IPS-11a (cell line): Measurements from ENCODE around the gene METTL9.
"Not testable (repeated sequence)": the region's sequence is repeated elsewhere in the genome, so short reads cannot be mapped to it uniquely, and the experiment has no call there.

ENCODE experiments used
- H3K4me3 ChIP-seq: one replicate; pipeline ENCODE4 v1.5.1; 2013; ENCODE audit warnings: low read depth, low read length, control low read depth

Gene METTL9

GRCh38 chr16:21610006-21610544, 10.7 kb downstream of the METTL9 start:
- H3K4me3 ChIP-seq, result no peak overlapping the region

- H3K4me3 ChIP-seq, result no peak overlapping the region
Measured at GRCh38 chr16:21610766-21611165, 11.4 kb downstream of the METTL9 start.

GRCh38 chr16:21611198-21611555, 11.8 kb downstream of the METTL9 start:
- H3K4me3 ChIP-seq, result no peak overlapping the region

- no peak overlapping the region for H3K4me3 ChIP-seq
Measured at GRCh38 chr16:21611556-21612384, 12.4 kb downstream of the METTL9 start.

GRCh38 chr16:21613361-21613760, 14.0 kb downstream of the METTL9 start:
- H3K4me3 ChIP-seq, result no peak overlapping the region

- H3K4me3 ChIP-seq, result no peak overlapping the region
Measured at GRCh38 chr16:21613781-21614180, 14.4 kb downstream of the METTL9 start.

GRCh38 chr16:21614896-21615295, 15.5 kb downstream of the METTL9 start:
- H3K4me3 ChIP-seq, result no peak overlapping the region

GRCh38 chr16:21617607-21618006, 18.2 kb downstream of the METTL9 start:
- no peak overlapping the region for H3K4me3 ChIP-seq

GRCh38 chr16:21618281-21618680, 18.9 kb downstream of the METTL9 start:
- H3K4me3 ChIP-seq, result no peak overlapping the region

GRCh38 chr16:21619765-21620425, 20.5 kb downstream of the METTL9 start:
- no peak overlapping the region for H3K4me3 ChIP-seq

GRCh38 chr16:21620592-21620991, 21.2 kb downstream of the METTL9 start:
- no peak overlapping the region for H3K4me3 ChIP-seq

- no peak overlapping the region for H3K4me3 ChIP-seq
Measured at GRCh38 chr16:21622545-21622944, 23.2 kb downstream of the METTL9 start.

- no peak overlapping the region for H3K4me3 ChIP-seq
Measured at GRCh38 chr16:21625026-21625425, 25.6 kb downstream of the METTL9 start.

GRCh38 chr16:21626659-21627277, 27.4 kb downstream of the METTL9 start:
- H3K4me3 ChIP-seq, result no peak overlapping the region

GRCh38 chr16:21628121-21628726, 28.8 kb downstream of the METTL9 start:
- H3K4me3 ChIP-seq, result no peak overlapping the region

- H3K4me3 ChIP-seq, result no peak overlapping the region
Measured at GRCh38 chr16:21628772-21629171, 29.4 kb downstream of the METTL9 start.

- H3K4me3 ChIP-seq, result not testable (repeated sequence)
Measured at GRCh38 chr16:21629616-21630539, 30.5 kb downstream of the METTL9 start.

- not testable (repeated sequence) for H3K4me3 ChIP-seq
Measured at GRCh38 chr16:21630866-21631265, 31.5 kb downstream of the METTL9 start.

GRCh38 chr16:21631376-21631775, 32.0 kb downstream of the METTL9 start:
- not testable (repeated sequence) for H3K4me3 ChIP-seq

GRCh38 chr16:21631951-21632575, 32.7 kb downstream of the METTL9 start:
- H3K4me3 ChIP-seq, result not testable (repeated sequence)
